ENCODE data around the gene ZNF639.

The ZNF639 gene

DNA sequence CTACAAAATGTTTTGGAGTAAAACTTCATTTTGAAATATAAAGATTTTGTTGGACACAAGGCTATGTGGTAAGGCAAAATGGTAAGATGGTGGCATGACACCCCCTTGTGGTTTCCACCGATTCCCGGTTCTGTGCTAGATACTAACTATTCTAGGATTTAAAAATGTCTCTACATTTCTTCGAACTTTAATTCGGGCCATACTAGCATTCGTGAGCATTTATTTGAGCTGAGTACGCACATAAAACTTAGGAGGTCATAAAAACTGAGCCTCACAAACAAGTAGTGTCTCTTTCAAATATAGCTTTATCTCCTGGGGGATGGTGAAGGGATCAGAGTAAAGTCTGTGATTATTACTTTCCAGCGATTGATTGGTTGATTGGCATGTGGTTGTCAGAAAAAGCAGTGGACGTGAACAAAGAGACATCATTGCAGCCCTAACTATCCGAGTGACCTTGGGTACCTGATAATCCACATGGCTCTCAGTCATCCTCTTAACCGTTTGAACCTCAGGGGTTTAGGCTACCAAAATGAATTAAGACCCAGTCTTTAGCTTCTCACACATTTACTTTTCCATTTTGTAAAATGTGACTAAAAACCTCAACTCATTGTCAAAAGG is 1.1 kb upstream of the ZNF639 start:
- peak in 1 of 2 experiments; percentile 42 for DNase-seq

- peak; percentile 37 to 84 for DNase-seq
These were observed 623 bp downstream of the ZNF639 start for GRCh38 chr3:179323197-179324110.

- DNase-seq = peak in 1 of 2 experiments; percentile 49
These were observed 1.5 kb downstream of the ZNF639 start for GRCh38 chr3:179324270-179324754.

- DNase-seq = no peak
These were observed 7.6 kb downstream of the ZNF639 start for GRCh38 chr3:179330438-179330837.

DNA sequence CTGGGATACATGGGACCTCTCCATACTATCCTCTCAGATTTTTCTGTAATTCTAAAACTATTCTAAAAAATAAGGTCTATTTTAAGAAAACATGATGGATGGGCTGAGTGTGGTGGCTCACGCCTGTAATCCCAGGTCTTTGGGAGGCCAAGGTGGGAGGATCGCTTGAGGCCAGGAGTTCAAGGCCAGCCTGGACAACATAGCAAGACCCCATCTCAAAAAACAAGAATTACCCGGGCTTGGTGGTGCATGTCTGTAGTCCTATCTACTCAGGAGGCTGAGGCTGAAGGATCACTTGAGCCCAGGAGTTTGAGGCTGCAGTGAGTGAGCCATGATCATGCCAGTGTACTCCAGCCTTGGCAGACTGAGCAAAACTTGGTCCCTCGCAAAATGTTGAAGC is 9.4 kb downstream of the ZNF639 start:
- no peak for DNase-seq

DNA sequence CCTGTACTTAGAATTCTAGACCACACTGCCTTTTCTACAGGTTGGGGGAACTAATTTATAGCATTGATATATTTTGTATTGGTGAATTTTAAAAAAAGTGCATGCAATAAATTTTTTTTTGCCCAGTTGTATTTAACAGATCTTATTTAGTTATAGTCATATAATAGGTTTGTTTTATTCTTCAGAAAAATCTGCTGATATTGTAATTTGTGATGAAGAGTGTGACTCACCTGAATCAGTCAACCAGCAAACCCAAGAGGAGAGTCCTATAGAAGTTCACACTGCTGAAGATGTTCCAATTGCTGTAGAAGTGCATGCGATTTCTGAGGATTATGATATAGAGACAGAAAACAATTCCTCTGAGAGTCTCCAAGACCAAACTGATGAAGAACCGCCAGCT is 10.3 kb downstream of the ZNF639 start:
- DNase-seq = no peak

GRCh38 chr3:179336345-179336929 is 13.6 kb downstream of the ZNF639 start:
- DNase-seq = no peak

GRCh38 chr3:179347345-179348194 is 24.7 kb downstream of the ZNF639 start, which contains the start of gene MFN1:
MFN1 (plus strand) TSS chr3:179347709; CDS start chr3:179348852, 1,143 bp downstream.
- DNase-seq = peak; percentile 95

- DNase-seq = no peak
These were observed 25.6 kb downstream of the ZNF639 start for GRCh38 chr3:179348325-179349013.

DNA sequence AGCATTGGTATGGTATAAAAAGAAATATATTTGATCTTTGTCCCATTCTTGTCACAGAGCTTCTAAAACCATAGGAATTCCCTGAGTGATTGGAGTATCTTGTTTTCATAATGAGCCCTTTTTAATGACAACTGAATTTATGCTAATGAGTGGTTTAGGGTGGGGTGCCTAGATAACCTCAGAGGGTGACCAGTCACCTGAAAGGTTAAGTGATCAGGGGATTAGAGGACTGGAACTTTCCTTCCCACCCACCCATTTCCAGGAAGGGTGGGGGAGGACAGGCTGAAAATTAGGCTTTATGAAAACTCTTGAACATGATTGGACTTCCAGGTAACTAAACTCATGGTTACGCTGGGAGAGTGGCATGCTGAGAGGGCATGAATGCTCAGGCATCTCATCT is 33.2 kb downstream of the ZNF639 start:
- no peak for DNase-seq

DNA sequence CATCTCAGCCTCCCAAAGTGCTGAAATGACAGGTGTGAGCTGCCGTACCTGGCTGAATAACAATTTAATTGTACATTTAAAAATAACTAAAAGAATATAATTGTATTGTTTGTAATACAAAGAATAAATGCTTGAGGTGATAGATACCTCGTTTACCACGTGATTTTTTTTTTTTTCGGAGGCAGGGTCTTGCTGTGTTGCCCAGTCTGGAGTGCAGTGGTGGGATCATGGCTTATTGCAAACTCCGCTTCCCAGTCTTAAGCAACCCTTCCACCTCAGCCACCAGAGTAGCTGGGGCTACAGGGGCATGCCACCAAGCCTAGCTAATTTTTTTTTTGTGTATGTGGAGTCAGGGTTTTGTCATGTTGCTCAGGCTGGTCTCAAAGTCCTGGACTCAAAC is 40.5 kb downstream of the ZNF639 start:
- no peak for DNase-seq

GRCh38 chr3:179369621-179370020 is 46.8 kb downstream of the ZNF639 start:
- DNase-seq = no peak

- DNase-seq = no peak
These were observed 51.1 kb downstream of the ZNF639 start for GRCh38 chr3:179373938-179374337.

GRCh38 chr3:179375091-179375999 is 52.5 kb downstream of the ZNF639 start:
- no peak for DNase-seq

GRCh38 chr3:179376474-179376873 is 53.6 kb downstream of the ZNF639 start:
- no peak for DNase-seq
